NCI-H2107 treated with DMSO at 0.1 percent for 48 hours (cell line): Measurements from ENCODE around the gene RABL6.
"Not testable (repeated sequence)": the region's sequence is repeated elsewhere in the genome, so short reads cannot be mapped to it uniquely, and the experiment has no call there.

Experiments used
- DNase-seq: peaks from one replicate; lab custom pipeline; 2025; ENCODE audit not compliant: unreplicated experiment; lab: John Stamatoyannopoulos, UW

The RABL6 gene

GRCh38 chr9:136793086-136793946 is 14.4 kb upstream of the RABL6 start:
- no peak for DNase-seq

GRCh38 chr9:136794281-136794999 is 13.3 kb upstream of the RABL6 start:
- no peak for DNase-seq

GRCh38 chr9:136795000-136795348 is 12.8 kb upstream of the RABL6 start:
- no peak for DNase-seq

GRCh38 chr9:136796238-136796774 is 11.4 kb upstream of the RABL6 start, which contains the start of gene CCDC183:
Gene CCDC183, plus strand, starts transcription at chr9:136796338. Its CDS starts 60 bp downstream, at chr9:136796398.
- DNase-seq, result no peak

GRCh38 chr9:136796775-136797347 is 10.9 kb upstream of the RABL6 start:
- DNase-seq, result not testable (repeated sequence)

- no peak for DNase-seq
These were observed 9.1 kb upstream of the RABL6 start for GRCh38 chr9:136798708-136799078.

GRCh38 chr9:136799079-136799853 is 8.5 kb upstream of the RABL6 start:
- DNase-seq, result no peak

- DNase-seq, result peak; percentile 81
These were observed 7.7 kb upstream of the RABL6 start for GRCh38 chr9:136799854-136800657.

- DNase-seq, result no peak
These were observed 5.4 kb upstream of the RABL6 start for GRCh38 chr9:136802321-136802720.

GRCh38 chr9:136803009-136803550 is 4.7 kb upstream of the RABL6 start:
- DNase-seq, result not testable (repeated sequence)

GRCh38 chr9:136803551-136804508 is 3.9 kb upstream of the RABL6 start:
- DNase-seq, result no peak

GRCh38 chr9:136804509-136805206 is 3.1 kb upstream of the RABL6 start:
- DNase-seq, result no peak

GRCh38 chr9:136805207-136805740 is 2.5 kb upstream of the RABL6 start:
- no peak for DNase-seq

GRCh38 chr9:136806067-136806466 is 1.7 kb upstream of the RABL6 start:
- DNase-seq, result no peak

GRCh38 chr9:136806631-136807201 is 1.0 kb upstream of the RABL6 start:
- no peak for DNase-seq

GRCh38 chr9:136808075-136808805 is 492 bp downstream of the RABL6 start:
- no peak for DNase-seq

- DNase-seq, result no peak
These were observed 1.0 kb downstream of the RABL6 start for GRCh38 chr9:136808806-136809158.
